Liver (tissue), 9 donors: ENCODE data around the gene ZNF329. TPM values are rescaled to one million over a fixed set of nuclear protein-coding genes. Genes with fewer than 3 reads are reported as not detected.
A peak's percentile ranks its signal among the peaks of the same experiment; 100 is the strongest.

ENCODE experiments used
- DNase-seq: peaks from one replicate; pipeline ENCODE4 v3.0.0-alpha.2; 2017; ENCODE audit warnings: low spot score
- H3K27ac ChIP-seq, 2 donors: one replicate each; pipeline ENCODE4 v1.7.0; 2013; ENCODE audit warnings: inconsistent platforms in 2 of 2, low read length in 2 of 2, control low read depth in 1 of 2, low read depth in 1 of 2, mild to moderate bottlenecking in 1 of 2
- H3K27me3 ChIP-seq, 4 donors: one replicate each; pipeline versions ENCODE4 v1.6.1 to v1.7.0; 2013; ENCODE audit warnings: low read length in 3 of 4, inconsistent platforms in 1 of 4, mild to moderate bottlenecking in 1 of 4, moderate library complexity in 1 of 4; ENCODE audit not compliant: control insufficient read depth in 4 of 4, insufficient read depth in 4 of 4
- H3K36me3 ChIP-seq, 4 donors: one replicate each; pipeline versions ENCODE4 v1.6.1 to v1.7.0; 2013; ENCODE audit warnings: low read length in 3 of 4, mild to moderate bottlenecking in 3 of 4, low read depth in 1 of 4, moderate library complexity in 1 of 4; ENCODE audit not compliant: control insufficient read depth in 4 of 4, insufficient read depth in 3 of 4
- H3K4me1 ChIP-seq, 4 donors: one replicate each; pipeline versions ENCODE4 v1.6.1 to v1.7.0; 2013; ENCODE audit warnings: low read length in 3 of 4, mild to moderate bottlenecking in 3 of 4, moderate library complexity in 1 of 4; ENCODE audit not compliant: control insufficient read depth in 4 of 4, insufficient read depth in 4 of 4
- H3K4me3 ChIP-seq, 3 donors: one replicate each; pipeline versions ENCODE4 v1.6.1 to v1.7.0; 2013; ENCODE audit warnings: low read length in 3 of 3, control low read depth in 1 of 3, low read depth in 1 of 3, mild to moderate bottlenecking in 1 of 3
- H3K9ac ChIP-seq, 2 donors: one replicate each; pipeline ENCODE4 v1.7.0; 2013; ENCODE audit warnings: low read length in 2 of 2, mild to moderate bottlenecking in 2 of 2, moderate library complexity in 2 of 2, control low read depth in 1 of 2, low read depth in 1 of 2
- H3K9me3 ChIP-seq, 4 donors: one replicate each; pipeline versions ENCODE4 v1.6.1 to v1.7.0; 2013; ENCODE audit warnings: low read length in 3 of 4; ENCODE audit not compliant: control insufficient read depth in 4 of 4
- ATF3 ChIP-seq: IDR thresholded peaks from 2 replicates; pipeline ENCODE4 v1.6.1; 2016; ENCODE audit warnings: antibody characterized with exemption
- CTCF ChIP-seq: fragments of 150-350 bp; IDR thresholded peaks from 2 replicates; pipeline ENCODE4 v1.5.1; 2017; ENCODE audit warnings: improper control_type of control experiment, low read depth, low read length; ENCODE audit not compliant: missing input control
- EGR1 ChIP-seq, 2 donors: IDR thresholded peaks; 2 replicates each; pipeline ENCODE4 v1.6.1; 2016 to 2018; ENCODE audit warnings: antibody characterized with exemption in 2 of 2, low read depth in 2 of 2
- FOXA1 ChIP-seq: IDR thresholded peaks from 2 replicates; pipeline ENCODE4 v1.6.1; 2016; ENCODE audit warnings: antibody characterized with exemption
- FOXA2 ChIP-seq: IDR thresholded peaks from 2 replicates; pipeline ENCODE4 v1.6.1; 2016; ENCODE audit warnings: antibody characterized with exemption
- GABPA ChIP-seq, 2 donors: IDR thresholded peaks in 1 of 2; conservative IDR thresholded peaks in 1 of 2; 2 replicates each; pipeline ENCODE4 v1.6.1; 2016; ENCODE audit warnings: antibody characterized with exemption in 2 of 2, mild to moderate bottlenecking in 1 of 2, moderate library complexity in 1 of 2
- HNF4G ChIP-seq: IDR thresholded peaks from 2 replicates; pipeline ENCODE4 v1.6.1; 2016; ENCODE audit warnings: antibody characterized with exemption
- JUND ChIP-seq, 2 donors: IDR thresholded peaks; 2 replicates each; pipeline ENCODE4 v1.6.1; 2016; ENCODE audit warnings: antibody characterized with exemption in 2 of 2
- MAX ChIP-seq: IDR thresholded peaks from 2 replicates; pipeline ENCODE4 v1.6.1; 2016; ENCODE audit warnings: antibody characterized with exemption
- NR2F2 ChIP-seq: IDR thresholded peaks from 2 replicates; pipeline ENCODE4 v1.6.1; 2016; ENCODE audit warnings: antibody characterized with exemption
- RAD21 ChIP-seq, 2 donors: IDR thresholded peaks; 2 replicates each; pipeline ENCODE4 v1.6.1; 2016; ENCODE audit warnings: antibody characterized with exemption in 2 of 2, mild to moderate bottlenecking in 2 of 2
- RXRA ChIP-seq, 2 donors: IDR thresholded peaks; 2 replicates each; pipeline ENCODE4 v1.6.1; 2017 to 2018; ENCODE audit warnings: antibody characterized with exemption in 2 of 2, mild to moderate bottlenecking in 1 of 2
- SP1 ChIP-seq: IDR thresholded peaks from 2 replicates; pipeline ENCODE4 v1.6.1; 2018; ENCODE audit warnings: antibody characterized with exemption, mild to moderate bottlenecking
- TAF1 ChIP-seq: conservative IDR thresholded peaks from 2 replicates; pipeline ENCODE4 v1.6.1; 2016; ENCODE audit warnings: antibody characterized with exemption, mild to moderate bottlenecking
- YY1 ChIP-seq: IDR thresholded peaks from 2 replicates; pipeline ENCODE4 v1.6.1; 2016; ENCODE audit warnings: antibody characterized with exemption, mild to moderate bottlenecking
- ZBTB33 ChIP-seq: IDR thresholded peaks from 2 replicates; pipeline ENCODE4 v1.6.1; 2016; ENCODE audit warnings: antibody characterized with exemption
- WGBS: extraction: QIAGEN DNeasy Blood & Tissue Kit; methylation state at CpG from one replicate; pipeline ENCODE4 v1.1.7; 2013; 5-methylcytosine and 5-hydroxymethylcytosine counted together
- polyA plus RNA-seq, 2 donors: library from polyadenylated mRNA; stranded (reverse) in 1 of 2; unstranded in 1 of 2; fragments of 200-250 nt in 1 of 2; fragments of >200 nt in 1 of 2; fragmentation: Nextera tagmentation in 1 of 2; extraction: Ambion mirVana in 1 of 2; gene quantifications; one replicate each; pipeline versions ENCODE4 v1.2.1 to v1.2.3, GENCODE V29; 2013 to 2015
- total RNA-seq, 2 donors: library from RNA; depleted of rRNA; stranded (reverse); fragments of >200 nt; gene quantifications; one replicate each; pipeline ENCODE4 v1.2.3, GENCODE V29; 2014
- donor health status: healthy.
- donor health status: healthy.
- donor health status: healthy.
- donor health status: healthy.
- donor health status: healthy.

Gene ZNF329
- total and polyA plus RNA-seq, 4 donors = 1.2 to 6.8 (median 3.8) TPM

- no peak for TF ChIP-seq RAD21 (IDR thresholded peaks at IDR 0.05)
- no peak for TF ChIP-seq NR2F2
Measured at GRCh38 chr19:58182577-58182988, 32.0 kb upstream of the ZNF329 start (continued).

- DNase-seq = peak; percentile 71
- no peaks in the 10 kb centered on the region for H3K27me3 ChIP-seq
- H3K4me1 ChIP-seq = peaks cover 0 to 13% (median 4%) of the 10 kb centered on the region in 4 donors
- peak overlapping the region; percentile 65 to 95 (median 72) for H3K4me3 ChIP-seq
- H3K36me3 ChIP-seq = peaks cover 7 to 36% (median 22%) of the 10 kb centered on the region in 4 donors
- 38% methylated on average over 4 of the region's 4 CpGs for WGBS
- H3K9me3 ChIP-seq = peaks cover 40 to 64% (median 45%) of the 10 kb centered on the region in 4 donors
- peak overlapping the region; percentile 99 to 100 for H3K27ac ChIP-seq
- no peak for TF ChIP-seq ATF3
- TF ChIP-seq MAX = no peak
- peak; percentile 43 for TF ChIP-seq CTCF
- no peak for TF ChIP-seq JUND (IDR thresholded peaks at IDR 0.05)
- no peak for TF ChIP-seq RXRA (IDR thresholded peaks at IDR 0.05)
- TF ChIP-seq GABPA (IDR thresholded peaks at IDR 0.05 in 1 of 2, conservative IDR thresholded peaks at IDR 0.05 in 1 of 2) = no peak
- TF ChIP-seq YY1 = no peak
- no peak for TF ChIP-seq ZBTB33
- no peak for TF ChIP-seq SP1
- no peak for TF ChIP-seq FOXA2
- no peak for TF ChIP-seq HNF4G
- TF ChIP-seq EGR1 (IDR thresholded peaks at IDR 0.05; ENCODE audit: low read depth in 2 of 2) = no peak
- TF ChIP-seq TAF1 = no peak
- TF ChIP-seq NR2F2 = no peak
- TF ChIP-seq RAD21 (IDR thresholded peaks at IDR 0.05) = peak; percentile 61 to 71
- no peak for TF ChIP-seq FOXA1
- H3K9ac ChIP-seq = no peak overlapping the region
Measured at GRCh38 chr19:58181902-58182576, 31.4 kb upstream of the ZNF329 start.

- H3K9ac ChIP-seq = no peak overlapping the region
- H3K4me1 ChIP-seq = no peaks in the 10 kb centered on the region
- H3K27ac ChIP-seq = no peak overlapping the region
- no peak for DNase-seq
- peaks cover 0 to 1% (median 0%) of the 10 kb centered on the region in 4 donors for H3K36me3 ChIP-seq
- H3K4me3 ChIP-seq = peak overlapping the region in 2 of 3 donors; percentile 44 to 49
- TF ChIP-seq MAX = no peak
- TF ChIP-seq RXRA (IDR thresholded peaks at IDR 0.05) = no peak
- no peak for TF ChIP-seq HNF4G
- TF ChIP-seq FOXA2 = no peak
- TF ChIP-seq TAF1 = no peak
- 53% methylated on average over 1 of the region's 1 CpG for WGBS
- H3K9me3 ChIP-seq = peaks cover 51 to 70% (median 57%) of the 10 kb centered on the region in 4 donors
- H3K27me3 ChIP-seq = no peaks in the 10 kb centered on the region
Measured at GRCh38 chr19:58170860-58171259, 20.3 kb upstream of the ZNF329 start.
